ENCODE measurements around the gene DEPDC1B.
"Not testable (repeated sequence)": the region's sequence is repeated elsewhere in the genome, so short reads cannot be mapped to it uniquely, and the experiment has no call there.

Gene DEPDC1B

DNA sequence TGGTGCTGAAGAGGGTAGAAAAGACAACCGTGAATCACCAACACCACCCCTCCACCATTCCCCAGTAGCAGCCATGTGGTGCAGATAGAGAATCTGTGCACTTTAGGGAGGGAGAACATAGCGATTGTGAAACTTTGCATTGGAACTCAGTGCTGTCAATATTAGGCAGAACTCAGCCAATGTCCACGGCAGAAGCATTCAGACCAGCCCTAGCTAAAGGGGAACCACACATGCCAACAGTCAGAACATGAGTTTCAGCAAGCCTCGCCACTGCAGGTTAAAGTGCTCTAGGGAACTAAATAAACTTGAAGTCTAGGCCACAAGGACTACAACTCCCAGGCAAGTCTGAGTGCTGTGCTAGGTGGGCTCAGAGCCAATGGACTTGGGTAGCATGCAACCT, 38.5 kb upstream of the DEPDC1B start:
- H3K4me3 ChIP-seq (ENCODE audit: low read depth, low read length): no peak overlapping the region
- H3K27me3 ChIP-seq (replicated peaks): no peaks in the 10 kb centered on the region
- no peak for DNase-seq
- H3K36me3 ChIP-seq (replicated peaks): no peaks in the 10 kb centered on the region
- in situ Hi-C loops (cut with HindIII; ENCODE audit: low pct_ligation_motif_present, low sequenced_read_pairs): no loop called here
- H3K27ac ChIP-seq: no peak overlapping the region
- TF ChIP-seq, protein P1, sequence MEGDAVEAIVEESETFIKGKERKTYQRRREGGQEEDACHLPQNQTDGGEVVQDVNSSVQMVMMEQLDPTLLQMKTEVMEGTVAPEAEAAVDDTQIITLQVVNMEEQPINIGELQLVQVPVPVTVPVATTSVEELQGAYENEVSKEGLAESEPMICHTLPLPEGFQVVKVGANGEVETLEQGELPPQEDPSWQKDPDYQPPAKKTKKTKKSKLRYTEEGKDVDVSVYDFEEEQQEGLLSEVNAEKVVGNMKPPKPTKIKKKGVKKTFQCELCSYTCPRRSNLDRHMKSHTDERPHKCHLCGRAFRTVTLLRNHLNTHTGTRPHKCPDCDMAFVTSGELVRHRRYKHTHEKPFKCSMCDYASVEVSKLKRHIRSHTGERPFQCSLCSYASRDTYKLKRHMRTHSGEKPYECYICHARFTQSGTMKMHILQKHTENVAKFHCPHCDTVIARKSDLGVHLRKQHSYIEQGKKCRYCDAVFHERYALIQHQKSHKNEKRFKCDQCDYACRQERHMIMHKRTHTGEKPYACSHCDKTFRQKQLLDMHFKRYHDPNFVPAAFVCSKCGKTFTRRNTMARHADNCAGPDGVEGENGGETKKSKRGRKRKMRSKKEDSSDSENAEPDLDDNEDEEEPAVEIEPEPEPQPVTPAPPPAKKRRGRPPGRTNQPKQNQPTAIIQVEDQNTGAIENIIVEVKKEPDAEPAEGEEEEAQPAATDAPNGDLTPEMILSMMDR (IDR thresholded peaks at IDR 0.05; ENCODE audit: low read depth, low read length, missing control alignments): no peak

GRCh38 chr5:60730858-60731257, 30.9 kb upstream of the DEPDC1B start:
- H3K4me3 ChIP-seq (ENCODE audit: low read depth, low read length); DNase-seq; H3K27ac ChIP-seq; in situ Hi-C loops (cut with HindIII; ENCODE audit: low pct_ligation_motif_present, low sequenced_read_pairs); H3K36me3 ChIP-seq (replicated peaks); H3K27me3 ChIP-seq (replicated peaks): not testable (repeated sequence)

- Histone ChIP-seq H3K4me3 (ENCODE audit: low read depth, low read length) (no peak overlapping the region), H3K27me3 (replicated peaks) (no peaks in the 10 kb centered on the region), H3K36me3 (replicated peaks) (no peaks in the 10 kb centered on the region), H3K27ac (no peak overlapping the region)
- DNase-seq: no peak
- TF ChIP-seq, protein P1 (IDR thresholded peaks at IDR 0.05; ENCODE audit: low read depth, low read length, missing control alignments): no peak
- in situ Hi-C loops (cut with HindIII; ENCODE audit: low pct_ligation_motif_present, low sequenced_read_pairs): no loop called here
These were observed 27.2 kb upstream of the DEPDC1B start for GRCh38 chr5:60727033-60727679.

- in situ Hi-C loops (cut with HindIII; ENCODE audit: low pct_ligation_motif_present, low sequenced_read_pairs): no loop called here
- Histone ChIP-seq H3K27me3 (replicated peaks) (no peaks in the 10 kb centered on the region), H3K4me3 (ENCODE audit: low read depth, low read length) (no peak overlapping the region), H3K27ac (no peak overlapping the region), H3K36me3 (replicated peaks) (no peaks in the 10 kb centered on the region)
- TF ChIP-seq, protein P1 (IDR thresholded peaks at IDR 0.05; ENCODE audit: low read depth, low read length, missing control alignments): no peak
- no peak for DNase-seq
These were observed 24.2 kb upstream of the DEPDC1B start for GRCh38 chr5:60724126-60724525.

DNA sequence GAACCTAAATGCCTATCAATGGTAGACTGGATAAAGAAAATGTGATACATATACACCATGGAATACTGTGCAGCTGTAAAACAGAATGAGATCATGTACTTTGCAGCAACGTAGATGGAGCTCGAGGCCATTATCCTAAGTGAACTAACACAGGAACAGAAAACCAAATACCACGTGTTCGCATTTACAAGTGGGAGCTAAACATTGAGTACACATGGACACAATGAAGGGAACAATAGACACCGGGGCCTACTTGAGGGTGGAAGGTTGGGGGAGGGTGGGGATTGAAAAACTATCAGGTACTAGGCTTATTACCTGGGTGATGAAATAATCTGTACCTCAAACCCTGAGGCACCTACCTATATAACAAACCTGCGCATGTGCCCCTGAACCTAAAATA, 22.4 kb upstream of the DEPDC1B start:
- Histone ChIP-seq H3K27me3 (replicated peaks) (no peaks in the 10 kb centered on the region), H3K4me3 (ENCODE audit: low read depth, low read length) (no peak overlapping the region), H3K36me3 (replicated peaks) (no peaks in the 10 kb centered on the region), H3K27ac (no peak overlapping the region)
- in situ Hi-C loops (cut with HindIII; ENCODE audit: low pct_ligation_motif_present, low sequenced_read_pairs): no loop called here
- DNase-seq: no peak
- TF ChIP-seq, protein P1 (IDR thresholded peaks at IDR 0.05; ENCODE audit: low read depth, low read length, missing control alignments): no peak

GRCh38 chr5:60719329-60719728, 19.4 kb upstream of the DEPDC1B start:
- no peaks in the 10 kb centered on the region for H3K27me3 ChIP-seq (replicated peaks)
- H3K27ac ChIP-seq: no peak overlapping the region
- H3K4me3 ChIP-seq (ENCODE audit: low read depth, low read length): no peak overlapping the region
- DNase-seq: no peak
- no peaks in the 10 kb centered on the region for H3K36me3 ChIP-seq (replicated peaks)
- in situ Hi-C loops (cut with HindIII; ENCODE audit: low pct_ligation_motif_present, low sequenced_read_pairs): no loop called here
- TF ChIP-seq, protein P1 (IDR thresholded peaks at IDR 0.05; ENCODE audit: low read depth, low read length, missing control alignments): no peak
